ENCODE results near the gene ZNF628.
A peak's percentile ranks its signal among the peaks of the same experiment; 100 is the strongest.

ZNF628 gene

GRCh38 chr19:55433292-55433691 lies 43.1 kb upstream of the ZNF628 start:
- no peak overlapping the region for H3K4me3 ChIP-seq (ENCODE audit: low read depth, low read length)
- H3K9me3 ChIP-seq (ENCODE audit: control insufficient read depth, insufficient read depth, low read depth, low read length) = no peaks in the 10 kb centered on the region
- H3K4me1 ChIP-seq (ENCODE audit: control insufficient read depth, insufficient read depth, low read length) = no peaks in the 10 kb centered on the region; the same call in 1 of the 2 replicates
- ChIA-PET POLR2A (no interaction called here), CTCF (no interaction called here)
- H3K27ac ChIP-seq (ENCODE audit: extremely low read depth, low read depth, low read length) = no peak overlapping the region
- H3K36me3 ChIP-seq (ENCODE audit: control insufficient read depth in 2 of 2, insufficient read depth in 1 of 2, low read length in 2 of 2) = no peaks in the 10 kb centered on the region
- TF ChIP-seq ZNF391 (tag by site-specific recombination; IDR thresholded peaks at IDR 0.05; ENCODE audit: borderline replicate concordance, low read depth) = no peak
- TF ChIP-seq ZNF76 (tag by site-specific recombination; IDR thresholded peaks at IDR 0.05; ENCODE audit: borderline replicate concordance, low read depth) = no peak
- no peak for TF ChIP-seq ZNF701 (tag by site-specific recombination; IDR thresholded peaks at IDR 0.05)
- TF ChIP-seq ZNF398 (tag by site-specific recombination; IDR thresholded peaks at IDR 0.05) = no peak
- no peak for TF ChIP-seq ZNF140 (tag by site-specific recombination; IDR thresholded peaks at IDR 0.05)

GRCh38 chr19:55434356-55434919 lies 42.0 kb upstream of the ZNF628 start:
- no peaks in the 10 kb centered on the region for H3K36me3 ChIP-seq (ENCODE audit: control insufficient read depth in 2 of 2, insufficient read depth in 1 of 2, low read length in 2 of 2)
- H3K27ac ChIP-seq (ENCODE audit: extremely low read depth, low read depth, low read length) = no peak overlapping the region
- no peak overlapping the region for H3K4me3 ChIP-seq (ENCODE audit: low read depth, low read length)
- TF ChIP-seq ZNF791 (tag by site-specific recombination; IDR thresholded peaks at IDR 0.05) (no peak), ZNF114 (tag by site-specific recombination; IDR thresholded peaks at IDR 0.05) (0 out of 2 replicates have a peak, but pooled peaks have one; percentile 44), ZNF311 (tag by site-specific recombination; IDR thresholded peaks at IDR 0.05; ENCODE audit: borderline replicate concordance) (peak; percentile 33; the same call in 1 of the 2 replicates), ZNF521 (tag by site-specific recombination; IDR thresholded peaks at IDR 0.05) (no peak; the same call in 1 of the 2 replicates), ZNF239 (tag by site-specific recombination; IDR thresholded peaks at IDR 0.05) (peak; percentile 61; the same call in 1 of the 2 replicates), ZSCAN16 (tag by site-specific recombination; IDR thresholded peaks at IDR 0.05) (no peak), HOXD13 (CRISPR knock-in tag; IDR thresholded peaks at IDR 0.05; ENCODE audit: borderline replicate concordance) (0 out of 2 replicates have a peak, but pooled peaks have one; percentile 10), KLF9 (tag by site-specific recombination; IDR thresholded peaks at IDR 0.05; ENCODE audit: low read depth) (no peak), ZFHX2 (tag by site-specific recombination; conservative IDR thresholded peaks at IDR 0.05) (peak; percentile 36; the same call in 1 of the 2 replicates)
- POLR2A ChIA-PET = no interaction called here
- no peaks in the 10 kb centered on the region for H3K9me3 ChIP-seq (ENCODE audit: control insufficient read depth, insufficient read depth, low read depth, low read length)
- CTCF ChIA-PET = no interaction called here
- no peaks in the 10 kb centered on the region; the same call in 1 of the 2 replicates for H3K4me1 ChIP-seq (ENCODE audit: control insufficient read depth, insufficient read depth, low read length)

GRCh38 chr19:55435020-55435419 lies 41.4 kb upstream of the ZNF628 start:
- ChIA-PET CTCF (no interaction called here), POLR2A (interaction anchor here (0.7 kb wide), 1 partner anchor 28 kb away, joined by 3 read pairs; the partner anchor contains the start of gene UBE2S)
- Histone ChIP-seq H3K4me3 (ENCODE audit: low read depth, low read length) (no peak overlapping the region), H3K36me3 (ENCODE audit: control insufficient read depth in 2 of 2, insufficient read depth in 1 of 2, low read length in 2 of 2) (no peaks in the 10 kb centered on the region), H3K4me1 (ENCODE audit: control insufficient read depth, insufficient read depth, low read length) (no peaks in the 10 kb centered on the region; the same call in 1 of the 2 replicates), H3K9me3 (ENCODE audit: control insufficient read depth, insufficient read depth, low read depth, low read length) (no peaks in the 10 kb centered on the region), H3K27ac (ENCODE audit: extremely low read depth, low read depth, low read length) (no peak overlapping the region)
- TF ChIP-seq OSR2 (tag by site-specific recombination; IDR thresholded peaks at IDR 0.05) (no peak), ZNF426 (tag by site-specific recombination; IDR thresholded peaks at IDR 0.05) (no peak), ZNF449 (tag by site-specific recombination; IDR thresholded peaks at IDR 0.05) (no peak), ZNF155 (tag by site-specific recombination; IDR thresholded peaks at IDR 0.05) (no peak), ZFP69B (tag by site-specific recombination; IDR thresholded peaks at IDR 0.05) (no peak; the same call in 1 of the 2 replicates), SALL2 (tag by site-specific recombination; IDR thresholded peaks at IDR 0.05; ENCODE audit: borderline replicate concordance) (no peak), ZNF658 (tag by site-specific recombination; IDR thresholded peaks at IDR 0.05) (no peak), ZNF157 (tag by site-specific recombination; IDR thresholded peaks at IDR 0.05) (no peak), ZNF138 (tag by site-specific recombination; IDR thresholded peaks at IDR 0.05; ENCODE audit: borderline replicate concordance) (no peak), ZNF529 (tag by site-specific recombination; IDR thresholded peaks at IDR 0.05; ENCODE audit: insufficient replicate concordance) (no peak), ZNF174 (tag by site-specific recombination; IDR thresholded peaks at IDR 0.05) (no peak), ZFHX2 (tag by site-specific recombination; conservative IDR thresholded peaks at IDR 0.05) (peak; percentile 43), ZNF791 (tag by site-specific recombination; IDR thresholded peaks at IDR 0.05) (0 out of 2 replicates have a peak, but pooled peaks have one; percentile 7), ZNF202 (tag by site-specific recombination; IDR thresholded peaks at IDR 0.05; ENCODE audit: borderline replicate concordance) (no peak), ZNF335 (tag by site-specific recombination; conservative IDR thresholded peaks at IDR 0.05) (no peak), ZNF747 (tag by site-specific recombination; IDR thresholded peaks at IDR 0.05) (no peak), GFI1B (tag by site-specific recombination; IDR thresholded peaks at IDR 0.05) (no peak), ZNF23 (tag by site-specific recombination; IDR thresholded peaks at IDR 0.05; ENCODE audit: borderline replicate concordance) (no peak), ZNF416 (tag by site-specific recombination; IDR thresholded peaks at IDR 0.05) (no peak)

Data from HEK293 (cell line).